ENCODE results near the gene TPST2.

DNA sequence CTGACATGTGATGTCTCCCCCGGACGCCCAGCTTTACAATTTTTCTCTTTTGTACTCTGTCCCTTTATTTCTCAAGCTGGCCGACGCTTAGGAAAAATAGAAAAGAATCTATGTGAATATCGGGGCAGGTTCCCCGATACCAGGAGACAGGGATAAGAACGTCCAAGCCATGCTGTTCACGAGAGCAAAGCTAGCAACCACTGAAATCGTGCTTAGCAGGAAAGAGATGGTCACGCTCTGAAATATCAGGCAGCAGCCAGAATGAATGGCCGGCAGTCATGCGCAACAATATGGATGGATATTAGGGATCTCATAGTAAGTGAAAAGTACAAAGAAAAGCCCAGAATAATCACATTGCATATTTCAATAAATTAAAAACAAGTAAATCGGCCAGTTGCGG, 24.4 kb upstream of the TPST2 start:
- TF ChIP-seq POLR2AphosphoS5 (IDR thresholded peaks at IDR 0.05) (no peak), CTCF (IDR thresholded peaks at IDR 0.05) (no peak)
